Endothelial cell of umbilical vein (primary cell): ENCODE measurements around the gene ARFGAP3. TPM values are rescaled to one million over a fixed set of nuclear protein-coding genes. Genes with fewer than 3 reads are reported as not detected.

ENCODE experiments used
- BruUV-seq: library from RNA; stranded (reverse); fragments of 400-500 nt; replicated peaks from 2 replicates; lab custom pipeline; 2021; lab: Mats Ljungman, UMichigan
- CTCF ChIA-PET: fragments of 300-600, 350-600 bp; sonication (Branson Sonifier 250); formaldehyde crosslinking; loops from one replicate; lab custom pipeline; 2021; ENCODE audit warnings: antibody characterized with exemption, inconsistent platforms; lab: Charles Lee
- POLR2A ChIA-PET: fragments of 300-600, 350-600 bp; sonication (Branson Sonifier 250); formaldehyde crosslinking; loops from one replicate; lab custom pipeline; 2021; ENCODE audit warnings: antibody characterized with exemption, inconsistent platforms; lab: Charles Lee
- DNase-seq: peaks from one replicate; pipeline ENCODE4 v3.0.0-alpha.2; 2011; ENCODE audit warnings: low read depth, low spot score
- FAIRE-seq: peaks from 2 replicates; lab custom pipeline; 2011; peaks lifted over from hg19 to GRCh38; lab: Jason Lieb, UNC
- H2AFZ ChIP-seq: 2 replicates; pipeline ENCODE4 v1.6.0; 2012; ENCODE audit warnings: low read depth, low read length, control low read depth, inconsistent platforms
- H3K27ac ChIP-seq: 2 replicates; pipeline ENCODE4 v1.5.1; 2011; ENCODE audit warnings: low read depth, mild to moderate bottlenecking, control low read depth, low read length, moderate library complexity; ENCODE audit not compliant: insufficient read depth
- H3K27me3 ChIP-seq, 2 experiments: 2 replicates each; pipeline versions ENCODE4 v1.6.0 to v1.6.1; 2011; ENCODE audit warnings: low read length in 2 of 2, mixed read lengths in 1 of 2; ENCODE audit not compliant: control insufficient read depth in 2 of 2, insufficient read depth in 2 of 2
- H3K36me3 ChIP-seq, 2 experiments: 2 replicates in 1 of 2; 3 replicates in 1 of 2; pipeline ENCODE4 v1.5.1; 2011; ENCODE audit warnings: low read length in 2 of 2, mild to moderate bottlenecking in 1 of 2, moderate library complexity in 1 of 2; ENCODE audit not compliant: control insufficient read depth in 2 of 2, insufficient read depth in 2 of 2; ENCODE audit errors: extremely low read depth in 1 of 2
- H3K4me1 ChIP-seq: 3 replicates; pipeline ENCODE4 v1.5.1; 2011; ENCODE audit warnings: mild to moderate bottlenecking, low read length; ENCODE audit not compliant: control insufficient read depth, insufficient read depth; ENCODE audit errors: extremely low read depth
- H3K4me2 ChIP-seq: 2 replicates; pipeline ENCODE4 v1.6.1; 2011; ENCODE audit warnings: low read length, control low read depth, mixed read lengths; ENCODE audit not compliant: insufficient read depth
- H3K4me3 ChIP-seq, 3 experiments: fragments of 200-600 bp in 1 of 3; sonication (generic), shearing (Covaris generic) in 1 of 3; replicated peaks in 1 of 3; 2 replicates each; pipeline ENCODE4 v1.5.1; 2011 to 2016; ENCODE audit warnings: control low read depth in 3 of 3, low read length in 3 of 3, mild to moderate bottlenecking in 2 of 3, inconsistent platforms in 1 of 3, low read depth in 1 of 3, moderate library complexity in 1 of 3; ENCODE audit not compliant: insufficient read depth in 1 of 3
- H3K79me2 ChIP-seq: 2 replicates; pipeline ENCODE4 v1.6.0; 2012; ENCODE audit warnings: low read length, inconsistent platforms; ENCODE audit not compliant: control insufficient read depth, insufficient read depth
- H3K9ac ChIP-seq: replicated peaks from 2 replicates; pipeline ENCODE3; 2011; ENCODE audit warnings: low read length, control low read depth; ENCODE audit not compliant: insufficient read depth; ENCODE audit errors: extremely low read depth
- H3K9me1 ChIP-seq: replicated peaks from 3 replicates; pipeline ENCODE4 v1.6.0; 2011; ENCODE audit warnings: mild to moderate bottlenecking, low read length; ENCODE audit not compliant: control insufficient read depth, insufficient read depth; ENCODE audit errors: extremely low read depth
- H3K9me3 ChIP-seq: replicated peaks from 2 replicates; pipeline ENCODE4 v1.5.1; 2012; ENCODE audit warnings: low read length, inconsistent platforms; ENCODE audit not compliant: control insufficient read depth, insufficient read depth
- H4K20me1 ChIP-seq: replicated peaks from 2 replicates; pipeline ENCODE3; 2011; ENCODE audit warnings: mild to moderate bottlenecking, low read length; ENCODE audit not compliant: control insufficient read depth, insufficient read depth; ENCODE audit errors: extremely low read depth
- CTCF ChIP-seq, 2 donors: IDR thresholded peaks; 1 replicate in 1 of 2; 2 replicates in 1 of 2; pipeline ENCODE4 v1.5.1; 2011; ENCODE audit warnings: low read length in 2 of 2, mild to moderate bottlenecking in 2 of 2, moderate library complexity in 2 of 2, control low read depth in 1 of 2, inconsistent platforms in 1 of 2, low read depth in 1 of 2; ENCODE audit not compliant: insufficient read depth in 1 of 2; ENCODE audit errors: extremely low read depth in 1 of 2
- EZH2 ChIP-seq: IDR thresholded peaks from 2 replicates; pipeline ENCODE4 v1.6.1; 2012; ENCODE audit warnings: borderline replicate concordance, low read depth, mild to moderate bottlenecking, moderate library complexity, low read length, inconsistent platforms; ENCODE audit not compliant: severe bottlenecking
- FOS ChIP-seq: IDR thresholded peaks from 2 replicates; pipeline ENCODE4 v1.6.1; 2011; ENCODE audit warnings: mild to moderate bottlenecking, low read length, moderate library complexity, borderline replicate concordance; ENCODE audit not compliant: insufficient read depth
- GATA2 ChIP-seq: IDR thresholded peaks from 2 replicates; pipeline ENCODE4 v1.7.0; 2011; ENCODE audit warnings: low read depth, mild to moderate bottlenecking, moderate library complexity, mixed read lengths, low read length; ENCODE audit not compliant: insufficient read length, insufficient read depth
- JUN ChIP-seq: IDR thresholded peaks from 2 replicates; pipeline ENCODE4 v1.6.1; 2011; ENCODE audit warnings: borderline replicate concordance, low read depth; ENCODE audit not compliant: insufficient read length, insufficient read depth
- MAX ChIP-seq: IDR thresholded peaks from 2 replicates; pipeline ENCODE4 v1.6.1; 2011; ENCODE audit not compliant: insufficient read depth, insufficient read length
- MYC ChIP-seq: IDR thresholded peaks from one replicate; pipeline ENCODE4 v1.6.1; 2011; ENCODE audit warnings: mild to moderate bottlenecking, low read depth, low read length
- POLR2A ChIP-seq: IDR thresholded peaks from 2 replicates; pipeline ENCODE4 v1.6.1; 2012; ENCODE audit warnings: low read depth, mild to moderate bottlenecking, control low read depth, low read length
- POLR2AphosphoS5 ChIP-seq: IDR thresholded peaks from 2 replicates; pipeline ENCODE4 v1.6.1; 2012; ENCODE audit warnings: low read depth, mild to moderate bottlenecking, control low read depth, low read length, moderate library complexity; ENCODE audit not compliant: insufficient read depth
- dilution Hi-C: fragments of 300-500 bp; cut with MboI; formaldehyde crosslinking; loops from one replicate; pipeline ENCODE4 v1.15.0; 2019; ENCODE audit warnings: low sequenced_read_pairs; ENCODE audit not compliant: extremely low pct_ligation_motif_present
- intact Hi-C: fragments of 100-400 bp; cut with micrococcal nuclease; formaldehyde crosslinking; loops from one replicate; pipeline ENCODE4 v1.10.0; 2022
- polyA plus RNA-seq, 4 experiments: library from polyadenylated mRNA; depleted of rRNA in 3 of 4; stranded (reverse) in 3 of 4; unstranded in 1 of 4; fragments of >200 nt; gene quantifications; 2 replicates each; pipeline versions ENCODE4 v1.2.1 to v1.2.3, GENCODE V29; 2011 to 2012; ENCODE audit warnings: missing spikeins in 1 of 4
- total RNA-seq: library from RNA; stranded (reverse); gene quantifications from 2 replicates; pipeline ENCODE4 v1.2.3, GENCODE V29; 2021

Gene ARFGAP3
- total and polyA plus RNA-seq, 2 donors (not counting 3 experiments of a cell fraction or from before 2014, with no cell fraction given) = 29.1 to 33.4 TPM

GRCh38 chr22:42764895-42765363 is 92.1 kb downstream of the ARFGAP3 start:
- FAIRE-seq = no peak
- Histone ChIP-seq H2AFZ (no peak overlapping the region), H3K27ac (no peak overlapping the region), H3K9me1 (no peaks in the 10 kb centered on the region), H3K27me3 (no peaks in the 10 kb centered on the region), H3K9ac (no peak overlapping the region), H3K4me2 (no peak overlapping the region), H3K9me3 (no peaks in the 10 kb centered on the region), H3K4me1 (no peaks in the 10 kb centered on the region), H3K4me3 (no peak overlapping the region), H3K36me3 (no peaks in the 10 kb centered on the region), H3K79me2 (no peaks in the 10 kb centered on the region), H4K20me1 (no peaks in the 10 kb centered on the region)
- POLR2A ChIA-PET = no interaction called here
- TF ChIP-seq GATA2 (no peak), CTCF (IDR thresholded peaks at IDR 0.05; ENCODE audit: extremely low read depth in 1 of 2, insufficient read depth in 1 of 2, low read depth in 1 of 2, low read length in 2 of 2) (no peak), FOS (no peak), EZH2 (no peak), MYC (no peak), JUN (no peak), POLR2AphosphoS5 (no peak), MAX (no peak), POLR2A (no peak)
- no TSS peak for BruUV-seq
- dilution Hi-C loops = no loop called here
- intact Hi-C loops = no loop called here
- CTCF ChIA-PET = interaction anchor here (1.0 to 1.4 kb wide), 2 partner anchors 14 to 325 kb away, joined by 3 read pairs; no protein-coding TSS in a partner anchor
- no peak for DNase-seq
